Stimulated activated CD4-positive, alpha-beta T cell treated with anti-CD3 and anti-CD28 coated beads, Interleukin-15, amount 100 ng/mL, for 48 hours (primary cell): ENCODE measurements around the gene TAF11.
A peak's percentile ranks its signal among the peaks of the same experiment; 100 is the strongest.
"Not testable (repeated sequence)": the region's sequence is repeated elsewhere in the genome, so short reads cannot be mapped to it uniquely, and the experiment has no call there.

Source experiments
- DNase-seq, 2 donors: peaks; one replicate each; pipeline ENCODE4 v3.0.0-alpha.2; 2020; ENCODE audit warnings: low read depth in 2 of 2

TAF11 gene

GRCh38 chr6:34904990-34905613, 17.3 kb upstream of the TAF11 start:
- no peak for DNase-seq

GRCh38 chr6:34901930-34902329, 14.1 kb upstream of the TAF11 start:
- no peak for DNase-seq

- no peak for DNase-seq
These were observed 12.6 kb upstream of the TAF11 start for GRCh38 chr6:34900321-34901031.

GRCh38 chr6:34899748-34900147, 11.9 kb upstream of the TAF11 start:
- not testable (repeated sequence) for DNase-seq

- DNase-seq: no peak
These were observed 9.9 kb upstream of the TAF11 start for GRCh38 chr6:34897716-34898115.

- no peak for DNase-seq
These were observed 9.3 kb upstream of the TAF11 start for GRCh38 chr6:34897130-34897529.

DNA sequence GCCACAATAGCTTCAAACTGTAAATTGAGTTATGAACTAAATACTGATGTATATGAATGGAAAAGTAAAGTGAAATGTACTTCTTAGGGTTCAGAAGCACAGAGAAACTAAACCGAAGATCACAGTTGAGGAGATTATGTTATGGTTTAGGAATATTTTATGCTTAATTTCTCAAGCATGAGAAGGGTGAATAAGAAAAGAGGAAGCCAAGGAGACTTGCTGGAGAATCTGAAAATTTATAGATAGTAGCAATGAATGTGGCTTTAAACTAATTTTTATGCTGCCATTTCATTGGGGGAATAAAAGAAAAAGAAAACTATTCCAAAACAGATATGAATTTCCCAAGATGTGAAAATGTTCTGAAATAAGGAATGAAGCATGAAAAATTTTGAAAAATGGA, 6.9 kb upstream of the TAF11 start:
- no peak for DNase-seq

GRCh38 chr6:34891296-34891695, 3.5 kb upstream of the TAF11 start:
- no peak for DNase-seq

- DNase-seq: no peak
These were observed 2.7 kb upstream of the TAF11 start for GRCh38 chr6:34890533-34890925.

- peak; percentile 76 to 86 for DNase-seq
These were observed 1.2 kb upstream of the TAF11 start, which contains the start of gene ANKS1A for GRCh38 chr6:34888874-34889555. ANKS1A (plus strand) TSS chr6:34889255; CDS start chr6:34889403, 148 bp downstream.

DNA sequence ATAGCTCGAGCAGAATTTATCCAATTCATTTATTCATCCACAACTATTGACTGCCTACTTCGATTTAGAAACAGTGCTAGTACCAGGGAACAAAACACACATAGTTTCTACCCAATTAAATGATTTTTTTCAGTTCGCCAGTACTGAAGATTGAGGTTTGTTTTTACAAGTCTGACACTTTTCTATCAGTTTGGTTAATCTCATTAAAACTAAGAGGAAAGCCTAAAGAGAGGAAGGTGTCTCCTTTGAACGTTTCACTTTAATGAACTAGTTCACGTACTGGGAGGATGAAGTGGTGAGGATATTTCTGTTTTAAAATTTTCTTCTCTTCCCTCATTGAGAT, 643 bp upstream of the TAF11 start:
- no peak for DNase-seq

DNA sequence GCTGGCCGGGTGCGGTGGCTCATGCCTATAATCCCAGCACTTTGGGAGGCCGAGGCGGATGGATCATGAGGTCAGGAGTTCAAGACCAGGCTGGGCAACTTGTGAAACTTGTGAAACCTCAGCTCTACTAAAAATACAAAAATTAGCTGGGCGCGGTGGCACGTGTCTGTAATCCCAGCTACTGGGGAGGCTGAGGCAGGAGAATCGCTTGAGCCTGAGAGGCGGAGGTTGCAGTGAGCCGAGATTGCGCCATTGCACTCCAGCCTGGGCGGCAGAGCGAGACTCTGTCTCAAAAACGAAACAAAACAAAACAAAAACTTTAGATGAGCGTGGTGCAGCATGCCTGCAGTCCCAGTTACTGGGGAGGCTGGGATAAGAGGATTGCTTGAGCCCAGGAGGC, 2.0 kb downstream of the TAF11 start:
- not testable (repeated sequence) for DNase-seq

- no peak for DNase-seq
These were observed 2.8 kb downstream of the TAF11 start for GRCh38 chr6:34884996-34885395.

DNA sequence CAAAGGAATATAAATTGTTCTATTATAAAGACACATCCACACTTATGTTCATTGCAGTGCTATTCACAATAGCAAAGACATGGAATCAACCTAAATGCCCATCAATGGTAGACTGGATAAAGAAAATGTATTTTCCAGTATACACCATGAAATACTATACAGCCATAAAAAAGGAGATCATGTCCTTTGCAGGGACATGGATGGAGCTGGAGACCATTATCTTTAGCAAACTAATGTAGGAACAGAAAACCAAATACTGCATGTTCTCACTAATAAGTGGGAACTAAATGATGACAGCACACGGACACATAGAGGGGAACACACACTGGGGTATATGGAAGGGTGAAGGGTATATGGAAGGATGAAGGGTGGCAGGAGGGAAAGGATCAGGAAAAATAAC, 3.8 kb downstream of the TAF11 start:
- DNase-seq: not testable (repeated sequence)

DNA sequence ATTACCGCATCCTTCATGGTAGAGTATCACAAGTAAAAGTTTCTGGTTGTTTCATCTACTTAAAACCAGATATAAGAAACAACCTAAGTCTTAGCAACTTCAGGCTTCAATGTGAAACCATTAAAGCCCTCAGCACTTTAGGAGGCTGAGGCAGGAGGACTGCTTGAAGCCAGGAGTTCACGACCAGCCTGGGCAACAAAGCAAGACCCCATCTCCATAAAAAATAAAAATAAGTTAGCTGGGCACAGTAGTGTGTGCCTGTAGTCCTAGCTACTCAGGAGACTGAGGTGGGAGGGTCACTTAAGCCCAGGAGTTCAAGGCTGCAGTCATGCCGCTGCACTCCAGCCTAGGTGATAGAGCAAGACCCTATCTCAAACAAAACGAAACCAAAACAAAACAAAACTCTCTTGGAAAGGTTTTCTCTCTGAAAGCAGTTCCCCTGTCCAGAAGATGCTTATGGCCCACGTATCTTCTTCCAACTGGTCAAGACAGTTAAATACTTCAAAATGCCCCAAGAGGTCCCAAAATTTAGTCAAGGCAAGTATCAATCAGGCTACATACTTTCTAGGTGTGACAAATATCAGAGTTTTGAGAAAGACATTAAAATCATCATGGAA, 9.9 kb downstream of the TAF11 start:
- DNase-seq: no peak

DNA sequence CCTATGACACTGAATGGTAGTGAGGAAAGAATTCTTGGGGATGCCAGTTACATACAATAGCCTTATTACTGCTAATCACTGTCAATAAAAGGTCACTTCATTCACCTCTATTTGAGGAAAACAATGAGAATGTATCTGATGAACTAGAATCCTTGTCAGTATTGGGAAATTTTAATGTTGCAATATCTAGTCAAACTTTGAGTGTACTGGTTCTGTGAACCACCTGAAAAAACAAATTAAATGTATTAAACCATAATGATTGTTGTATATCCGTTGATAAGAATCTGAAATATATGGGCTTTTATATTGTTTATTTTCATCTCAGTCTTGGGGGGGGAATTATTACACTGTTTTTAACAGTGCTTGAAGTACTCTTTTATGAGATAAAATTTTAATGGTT, 10.6 kb downstream of the TAF11 start:
- no peak for DNase-seq

GRCh38 chr6:34876472-34876871, 11.4 kb downstream of the TAF11 start:
- DNase-seq: no peak

DNA sequence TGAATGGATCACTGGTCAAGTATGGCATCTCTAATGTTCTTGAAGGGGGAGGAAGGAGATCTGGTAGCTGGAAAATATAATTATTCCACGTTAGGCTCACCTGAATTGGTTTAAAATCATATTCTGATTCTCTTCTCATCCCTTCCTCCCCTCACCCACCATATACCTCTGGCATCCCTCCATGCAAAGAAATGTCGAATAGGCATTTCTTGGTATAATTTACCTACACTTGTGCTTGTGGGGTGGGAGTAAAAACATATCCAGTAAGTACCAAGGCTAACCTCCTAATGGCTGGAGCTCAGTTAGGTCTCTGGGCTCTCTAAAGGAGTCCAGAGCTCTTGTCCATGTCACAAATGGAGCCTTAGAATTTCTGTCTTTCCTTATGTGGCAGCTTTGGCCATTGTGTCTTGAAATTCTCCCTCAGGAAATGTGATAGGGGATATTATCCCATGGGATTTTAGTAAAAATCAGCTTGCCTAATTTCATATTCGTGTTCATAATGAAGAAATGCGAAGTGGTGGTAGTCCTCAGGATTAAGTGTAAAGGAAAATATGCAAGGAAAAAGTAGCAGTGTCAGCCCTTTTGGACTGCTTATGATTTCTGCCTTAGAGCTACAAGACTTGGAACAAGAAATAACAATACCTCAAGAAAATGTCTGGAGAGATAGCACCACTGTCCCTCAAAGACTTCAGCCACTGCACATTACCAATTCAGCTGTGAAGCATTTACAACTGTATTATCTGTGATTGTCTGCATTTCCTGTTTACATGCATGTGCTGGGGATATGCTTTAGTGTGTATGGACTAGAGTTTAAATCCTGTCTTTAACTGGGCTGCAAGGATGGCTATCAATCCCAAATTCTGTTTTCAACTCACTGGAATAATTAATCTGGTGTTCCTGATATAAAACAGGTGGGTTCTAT, 12.3 kb downstream of the TAF11 start:
- DNase-seq: no peak

DNA sequence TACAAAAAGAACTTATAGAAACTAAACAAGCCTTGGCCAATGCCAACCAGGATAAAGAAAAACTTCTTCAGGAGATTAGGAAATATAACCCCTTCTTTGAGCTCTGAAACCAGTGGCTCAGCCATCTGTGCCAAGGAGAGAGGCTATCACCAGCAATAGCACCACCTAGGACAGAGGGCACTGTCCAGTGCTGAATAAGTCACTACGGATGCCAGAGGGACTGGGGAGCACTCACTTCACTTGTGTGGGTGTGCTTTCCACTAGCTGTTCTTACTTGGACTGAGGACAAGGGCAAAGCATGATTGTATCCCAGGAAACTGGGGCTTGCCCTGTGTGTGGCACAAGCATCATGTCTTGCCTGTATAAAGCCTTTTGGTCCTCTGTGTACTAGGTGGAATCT, 15.5 kb downstream of the TAF11 start:
- no peak for DNase-seq

- no peak for DNase-seq
These were observed 16.0 kb downstream of the TAF11 start for GRCh38 chr6:34871853-34872252.

DNA sequence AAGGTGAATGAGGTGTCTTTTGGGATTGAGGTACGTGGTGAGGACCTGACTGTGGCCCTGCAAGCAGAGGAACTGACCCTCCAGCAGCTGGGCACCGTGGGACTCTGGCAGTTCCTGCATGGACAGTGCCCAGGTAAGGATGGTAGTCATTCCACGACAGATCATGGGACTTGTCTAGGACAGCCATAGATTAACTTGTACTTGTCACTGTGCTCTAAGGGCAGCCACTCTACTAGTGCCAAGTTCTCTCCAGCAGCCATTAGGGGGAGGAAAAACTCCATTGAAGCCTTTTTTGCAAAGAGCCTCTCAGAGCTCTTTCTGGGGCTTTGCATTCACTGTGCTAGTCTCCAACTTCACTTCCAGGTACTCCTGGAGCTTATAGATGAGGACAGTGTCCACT, 20.4 kb downstream of the TAF11 start:
- DNase-seq: no peak

DNA sequence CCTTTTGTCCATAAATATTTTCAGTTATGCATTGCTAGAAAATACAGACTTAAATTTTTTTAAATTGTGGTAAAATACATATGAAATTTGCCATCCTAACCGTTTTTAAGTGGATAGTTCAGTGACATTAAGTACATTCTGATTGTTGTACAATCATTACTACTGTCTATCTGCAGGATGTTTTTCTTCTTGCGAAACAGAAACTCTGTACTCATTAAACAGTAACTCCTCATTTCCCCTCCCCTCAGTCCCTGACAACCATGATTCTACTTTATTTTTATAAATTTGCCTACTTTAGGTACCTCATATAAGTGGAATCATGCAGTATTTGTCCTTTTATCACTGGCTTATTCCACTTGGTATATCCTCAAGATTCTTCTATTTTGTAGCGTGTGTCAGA, 21.3 kb downstream of the TAF11 start:
- no peak for DNase-seq
